Ovary (tissue), 3 donors: ENCODE measurements around the gene TUBB1.

Experiments used
- EP300 ChIP-seq: sonication (generic); formaldehyde crosslinking; IDR thresholded peaks from one replicate; pipeline ENCODE4 v1.6.1; 2017; ENCODE audit warnings: antibody characterized with exemption
- POLR2A ChIP-seq: fragments of 450-650 bp; IDR thresholded peaks from one replicate; pipeline ENCODE4 v1.6.1; 2017; ENCODE audit warnings: antibody characterized with exemption, mild to moderate bottlenecking, moderate library complexity
- TF ChIP-seq, protein P1 (sequence below), 3 donors: fragments of 450-650 bp in 2 of 3; fragments of 200-600 bp in 1 of 3; IDR thresholded peaks; one replicate each; pipeline versions ENCODE4 v1.5.1 to v1.8.0; 2016 to 2022; ENCODE audit warnings: antibody characterized with exemption in 3 of 3, mild to moderate bottlenecking in 1 of 3
- donor health status: DM: no; HTN: no; CAD: no.

DNA sequence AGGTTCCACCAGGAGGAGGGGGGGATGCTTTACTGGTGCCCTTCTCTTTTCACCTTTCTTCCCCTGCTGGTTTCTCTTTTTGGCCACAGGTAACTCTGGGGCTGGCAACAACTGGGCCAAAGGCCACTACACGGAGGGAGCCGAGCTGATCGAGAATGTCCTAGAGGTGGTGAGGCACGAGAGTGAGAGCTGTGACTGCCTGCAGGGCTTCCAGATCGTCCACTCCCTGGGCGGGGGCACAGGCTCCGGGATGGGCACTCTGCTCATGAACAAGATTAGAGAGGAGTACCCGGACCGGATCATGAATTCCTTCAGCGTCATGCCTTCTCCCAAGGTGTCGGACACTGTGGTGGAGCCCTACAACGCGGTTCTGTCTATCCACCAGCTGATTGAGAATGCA, 4.4 kb downstream of the TUBB1 start:
- TF ChIP-seq, protein P1, sequence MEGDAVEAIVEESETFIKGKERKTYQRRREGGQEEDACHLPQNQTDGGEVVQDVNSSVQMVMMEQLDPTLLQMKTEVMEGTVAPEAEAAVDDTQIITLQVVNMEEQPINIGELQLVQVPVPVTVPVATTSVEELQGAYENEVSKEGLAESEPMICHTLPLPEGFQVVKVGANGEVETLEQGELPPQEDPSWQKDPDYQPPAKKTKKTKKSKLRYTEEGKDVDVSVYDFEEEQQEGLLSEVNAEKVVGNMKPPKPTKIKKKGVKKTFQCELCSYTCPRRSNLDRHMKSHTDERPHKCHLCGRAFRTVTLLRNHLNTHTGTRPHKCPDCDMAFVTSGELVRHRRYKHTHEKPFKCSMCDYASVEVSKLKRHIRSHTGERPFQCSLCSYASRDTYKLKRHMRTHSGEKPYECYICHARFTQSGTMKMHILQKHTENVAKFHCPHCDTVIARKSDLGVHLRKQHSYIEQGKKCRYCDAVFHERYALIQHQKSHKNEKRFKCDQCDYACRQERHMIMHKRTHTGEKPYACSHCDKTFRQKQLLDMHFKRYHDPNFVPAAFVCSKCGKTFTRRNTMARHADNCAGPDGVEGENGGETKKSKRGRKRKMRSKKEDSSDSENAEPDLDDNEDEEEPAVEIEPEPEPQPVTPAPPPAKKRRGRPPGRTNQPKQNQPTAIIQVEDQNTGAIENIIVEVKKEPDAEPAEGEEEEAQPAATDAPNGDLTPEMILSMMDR (IDR thresholded peaks at IDR 0.05): no peak
- no peak for TF ChIP-seq POLR2A
- no peak for TF ChIP-seq EP300
